Panc1 (cell line): Measurements from ENCODE around the gene GRK7.

ENCODE experiments used
- TF ChIP-seq, protein P1 (sequence below): fragments of 450-650 bp; IDR thresholded peaks from 2 replicates; pipeline ENCODE4 v1.5.1; 2017; ENCODE audit warnings: mild to moderate bottlenecking
- TF ChIP-seq, protein P2 (sequence below), 2 experiments: IDR thresholded peaks; 2 replicates each; pipeline ENCODE4 v1.6.1; 2011 to 2012; ENCODE audit warnings: low read depth in 2 of 2, control low read depth in 1 of 2, low read length in 1 of 2, mild to moderate bottlenecking in 1 of 2, moderate library complexity in 1 of 2; ENCODE audit not compliant: insufficient read depth in 1 of 2

GRCh38 chr3:141722081-141722480 lies 41.1 kb upstream of the GRK7 start:
- TF ChIP-seq, protein P1, sequence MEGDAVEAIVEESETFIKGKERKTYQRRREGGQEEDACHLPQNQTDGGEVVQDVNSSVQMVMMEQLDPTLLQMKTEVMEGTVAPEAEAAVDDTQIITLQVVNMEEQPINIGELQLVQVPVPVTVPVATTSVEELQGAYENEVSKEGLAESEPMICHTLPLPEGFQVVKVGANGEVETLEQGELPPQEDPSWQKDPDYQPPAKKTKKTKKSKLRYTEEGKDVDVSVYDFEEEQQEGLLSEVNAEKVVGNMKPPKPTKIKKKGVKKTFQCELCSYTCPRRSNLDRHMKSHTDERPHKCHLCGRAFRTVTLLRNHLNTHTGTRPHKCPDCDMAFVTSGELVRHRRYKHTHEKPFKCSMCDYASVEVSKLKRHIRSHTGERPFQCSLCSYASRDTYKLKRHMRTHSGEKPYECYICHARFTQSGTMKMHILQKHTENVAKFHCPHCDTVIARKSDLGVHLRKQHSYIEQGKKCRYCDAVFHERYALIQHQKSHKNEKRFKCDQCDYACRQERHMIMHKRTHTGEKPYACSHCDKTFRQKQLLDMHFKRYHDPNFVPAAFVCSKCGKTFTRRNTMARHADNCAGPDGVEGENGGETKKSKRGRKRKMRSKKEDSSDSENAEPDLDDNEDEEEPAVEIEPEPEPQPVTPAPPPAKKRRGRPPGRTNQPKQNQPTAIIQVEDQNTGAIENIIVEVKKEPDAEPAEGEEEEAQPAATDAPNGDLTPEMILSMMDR = no peak
- TF ChIP-seq, protein P2, sequence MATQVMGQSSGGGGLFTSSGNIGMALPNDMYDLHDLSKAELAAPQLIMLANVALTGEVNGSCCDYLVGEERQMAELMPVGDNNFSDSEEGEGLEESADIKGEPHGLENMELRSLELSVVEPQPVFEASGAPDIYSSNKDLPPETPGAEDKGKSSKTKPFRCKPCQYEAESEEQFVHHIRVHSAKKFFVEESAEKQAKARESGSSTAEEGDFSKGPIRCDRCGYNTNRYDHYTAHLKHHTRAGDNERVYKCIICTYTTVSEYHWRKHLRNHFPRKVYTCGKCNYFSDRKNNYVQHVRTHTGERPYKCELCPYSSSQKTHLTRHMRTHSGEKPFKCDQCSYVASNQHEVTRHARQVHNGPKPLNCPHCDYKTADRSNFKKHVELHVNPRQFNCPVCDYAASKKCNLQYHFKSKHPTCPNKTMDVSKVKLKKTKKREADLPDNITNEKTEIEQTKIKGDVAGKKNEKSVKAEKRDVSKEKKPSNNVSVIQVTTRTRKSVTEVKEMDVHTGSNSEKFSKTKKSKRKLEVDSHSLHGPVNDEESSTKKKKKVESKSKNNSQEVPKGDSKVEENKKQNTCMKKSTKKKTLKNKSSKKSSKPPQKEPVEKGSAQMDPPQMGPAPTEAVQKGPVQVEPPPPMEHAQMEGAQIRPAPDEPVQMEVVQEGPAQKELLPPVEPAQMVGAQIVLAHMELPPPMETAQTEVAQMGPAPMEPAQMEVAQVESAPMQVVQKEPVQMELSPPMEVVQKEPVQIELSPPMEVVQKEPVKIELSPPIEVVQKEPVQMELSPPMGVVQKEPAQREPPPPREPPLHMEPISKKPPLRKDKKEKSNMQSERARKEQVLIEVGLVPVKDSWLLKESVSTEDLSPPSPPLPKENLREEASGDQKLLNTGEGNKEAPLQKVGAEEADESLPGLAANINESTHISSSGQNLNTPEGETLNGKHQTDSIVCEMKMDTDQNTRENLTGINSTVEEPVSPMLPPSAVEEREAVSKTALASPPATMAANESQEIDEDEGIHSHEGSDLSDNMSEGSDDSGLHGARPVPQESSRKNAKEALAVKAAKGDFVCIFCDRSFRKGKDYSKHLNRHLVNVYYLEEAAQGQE (IDR thresholded peaks at IDR 0.05; ENCODE audit: insufficient read depth in 1 of 2, low read depth in 2 of 2, low read length in 1 of 2) = no peak
